CD4-positive, alpha-beta memory T cell (primary cell): Measurements from ENCODE around the gene RYR3. TPM values are rescaled to one million over a fixed set of nuclear protein-coding genes. Genes with fewer than 3 reads are reported as not detected.

Experiments
- CTCF ChIA-PET: fragments of 350-600 bp; sonication (Branson Sonifier 250); formaldehyde crosslinking; loops from one replicate; lab custom pipeline; 2021; ENCODE audit warnings: inconsistent platforms; ENCODE audit not compliant: partially characterized antibody; lab: Charles Lee
- POLR2A ChIA-PET: fragments of 350-600 bp; sonication (Branson Sonifier 250); formaldehyde crosslinking; loops from one replicate; lab custom pipeline; 2021; ENCODE audit not compliant: partially characterized antibody; lab: Charles Lee
- DNase-seq, 5 donors: peaks; one replicate each; pipeline versions ENCODE4 v3.0.0 to v3.0.0-alpha.2; 2020 to 2022; ENCODE audit warnings: mixed read lengths in 1 of 5
- H3K27ac ChIP-seq: one replicate; pipeline ENCODE4 v1.7.0; 2013; ENCODE audit warnings: low read depth, low read length
- H3K27me3 ChIP-seq: 2 replicates; pipeline ENCODE4 v1.7.0; 2013; ENCODE audit warnings: mild to moderate bottlenecking, low read length, moderate library complexity; ENCODE audit not compliant: insufficient read depth
- H3K36me3 ChIP-seq: 2 replicates; pipeline ENCODE4 v1.7.0; 2013; ENCODE audit warnings: mild to moderate bottlenecking, low read length, moderate library complexity; ENCODE audit not compliant: insufficient read depth
- H3K4me1 ChIP-seq: 2 replicates; pipeline ENCODE4 v1.7.0; 2013; ENCODE audit warnings: mild to moderate bottlenecking, low read length, moderate library complexity; ENCODE audit not compliant: insufficient read depth
- H3K4me3 ChIP-seq, 2 donors: one replicate each; pipeline ENCODE4 v1.7.0; 2013; ENCODE audit warnings: low read length in 2 of 2, mild to moderate bottlenecking in 1 of 2
- H3K9me3 ChIP-seq, 2 donors: one replicate each; pipeline ENCODE4 v1.7.0; 2013; ENCODE audit warnings: low read length in 2 of 2, control low read depth in 1 of 2; ENCODE audit not compliant: control insufficient read depth in 1 of 2
- H3K27ac Mint-ChIP-seq, 7 donors: one replicate each; pipeline ENCODE4 v1.8.0; 2020 to 2021; ENCODE audit warnings: mixed read lengths in 7 of 7, mild to moderate bottlenecking in 6 of 7, inconsistent platforms in 3 of 7, moderate library complexity in 3 of 7
- H3K27me3 Mint-ChIP-seq, 2 donors: one replicate each; pipeline ENCODE4 v1.8.0; 2020 to 2021; ENCODE audit warnings: mixed read lengths in 2 of 2
- H3K36me3 Mint-ChIP-seq, 2 donors: one replicate each; pipeline ENCODE4 v1.8.0; 2020 to 2021; ENCODE audit warnings: mixed read lengths in 2 of 2, inconsistent platforms in 1 of 2, mild to moderate bottlenecking in 1 of 2
- H3K4me1 Mint-ChIP-seq, 4 donors: one replicate each; pipeline ENCODE4 v1.8.0; 2020 to 2021; ENCODE audit warnings: mixed read lengths in 4 of 4, mild to moderate bottlenecking in 1 of 4
- H3K4me3 Mint-ChIP-seq, 8 donors: one replicate each; pipeline ENCODE4 v1.8.0; 2020 to 2021; ENCODE audit warnings: mixed read lengths in 8 of 8, mild to moderate bottlenecking in 7 of 8, moderate library complexity in 6 of 8, inconsistent platforms in 3 of 8
- H3K9me3 Mint-ChIP-seq, 8 donors: one replicate each; pipeline ENCODE4 v1.8.0; 2020 to 2021; ENCODE audit warnings: mixed read lengths in 8 of 8, mild to moderate bottlenecking in 5 of 8, inconsistent platforms in 3 of 8, moderate library complexity in 1 of 8
- intact Hi-C: fragments of 100-400 bp; cut with micrococcal nuclease; formaldehyde crosslinking; loops from one replicate; pipeline ENCODE4 v1.15.1; 2023
- polyA plus RNA-seq, 2 donors: library from polyadenylated mRNA; unstranded; fragments of 300-500 nt; fragmentation: Illumina TruSeq; gene quantifications; one replicate each; pipeline ENCODE4 v1.2.3, GENCODE V29; 2021
- total RNA-seq, 2 experiments: library from RNA; stranded (reverse); gene quantifications; one replicate each; pipeline ENCODE4 v1.2.3, GENCODE V29; 2021

RYR3 gene
- total RNA-seq: not detected
- under 1 TPM in 1 of 2 donors, not detected in 1; 0.11 TPM for polyA plus RNA-seq

DNA sequence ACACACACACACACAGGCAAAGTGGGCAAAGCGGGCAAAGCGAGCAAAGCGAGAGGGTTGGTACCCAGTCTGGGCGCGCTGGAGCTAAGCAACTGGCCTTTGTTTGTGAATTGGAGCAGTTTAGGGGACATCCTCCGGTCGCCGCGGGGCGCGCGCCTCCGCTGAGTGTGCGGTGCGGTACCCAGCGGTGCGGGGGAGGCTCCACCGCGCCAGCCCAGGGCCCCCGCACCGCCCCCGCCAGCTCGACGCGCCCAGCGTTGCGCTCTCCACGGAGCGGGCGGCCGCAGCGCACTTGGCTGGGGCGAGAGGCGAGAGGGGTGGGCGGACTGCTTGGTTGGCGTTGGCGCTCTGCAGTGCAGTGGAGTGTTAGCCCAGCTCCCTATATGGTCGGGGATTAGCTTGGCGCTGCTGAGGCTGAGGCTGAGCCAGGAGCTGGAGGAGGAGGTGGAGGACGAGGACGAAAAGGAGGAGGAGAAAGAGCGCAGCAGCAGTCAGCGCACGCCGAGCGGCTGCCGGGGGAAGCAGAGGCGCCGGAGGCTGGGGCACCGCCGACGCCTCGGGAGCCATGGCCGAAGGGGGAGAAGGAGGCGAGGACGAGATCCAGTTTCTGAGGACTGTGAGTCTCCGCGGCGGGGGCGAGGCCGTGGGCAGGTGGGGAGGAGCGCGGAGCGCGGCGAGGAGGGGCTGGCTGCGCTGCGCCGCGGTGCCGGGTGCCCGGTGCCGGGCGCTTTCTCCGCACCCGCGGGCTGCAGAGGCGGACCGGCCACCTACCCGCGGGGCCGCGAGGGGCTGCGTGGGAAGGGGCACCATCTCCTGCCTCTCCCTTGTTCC lies at the start of gene RYR3:
Gene RYR3, plus strand, starts transcription at position 487 of the 831 bp plus-strand sequence. Its CDS starts 79 bp downstream, at position 566.
- Histone ChIP-seq H3K27me3 (peaks cover 6% of the 10 kb centered on the region), H3K27ac (no peak within 1 kb of the TSS), H3K36me3 (no peaks in the 10 kb centered on the region), H3K4me3 (no peak within 1 kb of the TSS), H3K4me1 (no peaks in the 10 kb centered on the region), H3K9me3 (no peaks in the 10 kb centered on the region)
- peaks cover 23 to 26% of the 10 kb centered on the region in 2 donors for H3K27me3 Mint-ChIP-seq
- H3K36me3 Mint-ChIP-seq: no peaks in the 10 kb centered on the region
- no peak within 1 kb of the TSS for H3K27ac Mint-ChIP-seq
- DNase-seq: no peak
- ChIA-PET CTCF (no interaction called here), POLR2A (no interaction called here)
- H3K9me3 Mint-ChIP-seq: peaks cover 0 to 4% (median 0%) of the 10 kb centered on the region in 8 donors
- peak within 1 kb of the TSS in 2 of 8 donors; percentile 42 to 56 for H3K4me3 Mint-ChIP-seq
- intact Hi-C loops: no loop called here
- peaks cover 0 to 18% (median 4%) of the 10 kb centered on the region in 4 donors for H3K4me1 Mint-ChIP-seq

DNA sequence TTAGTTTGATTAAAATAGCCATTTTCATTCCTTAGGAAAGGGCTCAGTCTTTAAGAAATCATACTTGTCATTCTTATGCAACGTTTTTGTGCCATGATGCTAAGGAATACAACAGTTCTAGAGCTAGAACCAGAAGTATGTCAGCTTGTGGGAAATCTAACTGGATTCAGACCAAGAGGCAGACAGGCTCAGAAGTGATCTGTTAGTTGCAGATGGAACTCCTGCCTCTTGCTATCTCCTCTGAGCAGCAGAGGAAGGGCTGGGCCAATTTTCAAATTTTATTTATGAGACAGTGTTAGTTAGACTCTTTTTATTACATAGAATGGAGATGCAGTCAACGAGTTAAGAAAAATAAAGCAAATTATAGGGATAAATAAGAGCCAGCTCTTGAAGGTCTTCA lies 48.5 kb upstream of the RYR3 start:
- H3K4me3 Mint-ChIP-seq: no peak overlapping the region
- H3K27ac Mint-ChIP-seq: no peak overlapping the region
- Histone ChIP-seq H3K4me1 (no peaks in the 10 kb centered on the region), H3K9me3 (no peaks in the 10 kb centered on the region), H3K4me3 (no peak overlapping the region), H3K36me3 (no peaks in the 10 kb centered on the region), H3K27ac (no peak overlapping the region), H3K27me3 (no peaks in the 10 kb centered on the region)
- intact Hi-C loops: no loop called here
- H3K36me3 Mint-ChIP-seq: no peaks in the 10 kb centered on the region
- CTCF ChIA-PET: no interaction called here
- no peak for DNase-seq
- no peaks in the 10 kb centered on the region for H3K9me3 Mint-ChIP-seq
- no peaks in the 10 kb centered on the region for H3K27me3 Mint-ChIP-seq
- peaks cover 0 to 2% (median 0%) of the 10 kb centered on the region in 4 donors for H3K4me1 Mint-ChIP-seq
- POLR2A ChIA-PET: no interaction called here

DNA sequence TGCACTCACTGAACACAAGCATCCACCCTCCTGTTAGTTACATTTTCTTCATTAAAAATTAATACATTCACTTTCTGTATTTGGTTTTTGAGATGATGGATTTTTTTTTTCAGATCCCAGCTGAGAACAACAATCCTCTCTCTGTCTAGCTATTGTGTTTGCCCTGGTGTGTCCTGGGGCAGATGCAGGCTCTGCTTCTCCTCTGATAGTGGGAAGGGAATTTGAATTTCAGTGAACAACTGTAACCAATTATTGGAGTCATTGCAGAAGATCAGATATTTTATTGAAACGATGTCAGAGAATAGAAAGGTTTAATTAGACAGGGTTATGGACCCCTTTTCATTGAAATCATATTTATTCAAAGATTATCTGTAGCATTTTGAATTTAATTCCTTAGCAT lies 33.1 kb upstream of the RYR3 start:
- H3K9me3 Mint-ChIP-seq: peaks cover 0 to 22% (median 14%) of the 10 kb centered on the region in 8 donors
- DNase-seq: no peak
- no peaks in the 10 kb centered on the region for H3K36me3 Mint-ChIP-seq
- H3K4me3 Mint-ChIP-seq: no peak overlapping the region
- no peak overlapping the region for H3K27ac Mint-ChIP-seq
- peaks cover 2 to 8% of the 10 kb centered on the region in 2 donors for H3K27me3 Mint-ChIP-seq
- ChIA-PET POLR2A (no interaction called here), CTCF (interaction anchor here (1.0 kb wide), 1 partner anchor 15 kb away, joined by 3 read pairs; no protein-coding TSS in a partner anchor)
- Histone ChIP-seq H3K4me1 (no peaks in the 10 kb centered on the region), H3K9me3 (no peaks in the 10 kb centered on the region), H3K36me3 (no peaks in the 10 kb centered on the region), H3K4me3 (no peak overlapping the region), H3K27ac (no peak overlapping the region), H3K27me3 (no peaks in the 10 kb centered on the region)
- H3K4me1 Mint-ChIP-seq: peaks cover 0 to 2% (median under 1%) of the 10 kb centered on the region in 4 donors
- intact Hi-C loops: no loop called here

DNA sequence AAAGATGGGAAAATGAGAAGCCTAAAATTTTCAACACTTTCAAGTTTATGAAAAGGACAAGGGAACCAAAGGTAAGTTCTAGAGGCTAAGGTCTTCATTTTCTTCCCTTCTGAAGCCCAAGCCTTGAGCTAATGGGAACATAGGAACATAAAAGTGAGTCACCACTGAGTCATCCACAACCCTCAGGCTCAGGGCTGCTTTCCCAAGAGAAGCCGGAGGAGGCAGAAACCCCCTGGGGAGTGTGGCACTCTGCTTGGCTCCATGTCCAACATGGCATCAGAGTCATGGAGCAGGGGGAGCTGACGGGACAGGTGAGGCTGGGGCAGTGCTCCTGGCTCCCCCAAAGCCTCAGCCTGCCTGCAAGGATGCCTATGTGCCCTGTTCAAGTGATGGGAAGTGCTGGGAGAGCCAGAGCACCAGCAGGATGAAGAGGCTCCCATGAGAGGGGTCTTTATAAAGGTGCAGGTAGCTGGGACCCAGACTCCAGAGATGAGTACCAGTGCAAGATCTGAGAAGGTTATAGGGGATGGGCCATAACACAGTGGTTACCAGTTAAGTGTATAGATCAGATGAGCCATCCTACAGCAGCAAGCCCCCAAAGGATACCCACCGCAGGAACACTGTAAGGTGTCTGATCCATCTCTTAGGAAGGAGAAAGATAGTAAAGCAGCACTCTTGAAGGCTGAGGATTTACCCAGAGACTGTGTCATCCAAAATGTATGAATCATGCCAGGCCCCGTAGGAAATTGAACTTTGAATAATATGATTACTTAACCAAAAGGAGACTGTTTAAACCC lies 31.8 kb upstream of the RYR3 start:
- H3K27me3 ChIP-seq: no peaks in the 10 kb centered on the region
- no peak overlapping the region for H3K27ac Mint-ChIP-seq
- H3K9me3 ChIP-seq: no peaks in the 10 kb centered on the region
- H3K4me1 ChIP-seq: no peaks in the 10 kb centered on the region
- peaks cover 4% of the 10 kb centered on the region in 2 donors for H3K27me3 Mint-ChIP-seq
- intact Hi-C loops: no loop called here
- no peaks in the 10 kb centered on the region for H3K36me3 ChIP-seq
- H3K4me3 Mint-ChIP-seq: no peak overlapping the region
- ChIA-PET CTCF (no interaction called here), POLR2A (no interaction called here)
- no peak for DNase-seq
- H3K36me3 Mint-ChIP-seq: no peaks in the 10 kb centered on the region
- H3K9me3 Mint-ChIP-seq: peaks cover 0 to 13% (median 8%) of the 10 kb centered on the region in 8 donors
- no peak overlapping the region for H3K4me3 ChIP-seq
- no peak overlapping the region for H3K27ac ChIP-seq
- peaks cover 0 to 4% (median 1%) of the 10 kb centered on the region in 4 donors for H3K4me1 Mint-ChIP-seq

DNA sequence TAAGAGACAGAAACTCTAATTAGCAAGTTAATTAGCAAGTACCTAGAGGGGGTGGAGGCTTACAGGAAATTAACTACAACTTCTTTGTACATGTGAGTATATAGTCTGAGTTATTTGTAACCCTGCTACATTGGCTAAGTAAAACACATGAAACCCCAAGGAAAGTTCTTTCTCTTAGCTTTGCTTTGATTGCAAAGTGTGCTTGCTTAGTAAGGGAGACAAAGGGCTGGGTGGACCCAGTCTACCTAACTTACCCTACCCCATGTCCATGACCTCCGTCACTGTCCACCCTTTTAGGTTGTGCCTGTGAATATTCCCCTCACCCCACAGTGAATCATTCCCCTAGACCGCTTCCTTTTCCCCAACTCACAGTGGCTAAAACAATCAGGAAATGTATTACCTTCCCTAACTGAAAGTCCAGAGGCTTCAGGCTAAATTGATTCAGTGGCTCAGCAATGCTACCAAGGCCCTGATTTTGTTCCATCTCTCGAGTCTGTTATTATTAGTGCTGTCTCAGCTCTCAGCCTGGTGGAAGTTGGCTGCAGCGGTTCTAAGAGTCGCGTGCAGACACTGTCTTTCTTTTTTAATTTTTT lies 31.1 kb upstream of the RYR3 start:
- CTCF ChIA-PET: no interaction called here

DNA sequence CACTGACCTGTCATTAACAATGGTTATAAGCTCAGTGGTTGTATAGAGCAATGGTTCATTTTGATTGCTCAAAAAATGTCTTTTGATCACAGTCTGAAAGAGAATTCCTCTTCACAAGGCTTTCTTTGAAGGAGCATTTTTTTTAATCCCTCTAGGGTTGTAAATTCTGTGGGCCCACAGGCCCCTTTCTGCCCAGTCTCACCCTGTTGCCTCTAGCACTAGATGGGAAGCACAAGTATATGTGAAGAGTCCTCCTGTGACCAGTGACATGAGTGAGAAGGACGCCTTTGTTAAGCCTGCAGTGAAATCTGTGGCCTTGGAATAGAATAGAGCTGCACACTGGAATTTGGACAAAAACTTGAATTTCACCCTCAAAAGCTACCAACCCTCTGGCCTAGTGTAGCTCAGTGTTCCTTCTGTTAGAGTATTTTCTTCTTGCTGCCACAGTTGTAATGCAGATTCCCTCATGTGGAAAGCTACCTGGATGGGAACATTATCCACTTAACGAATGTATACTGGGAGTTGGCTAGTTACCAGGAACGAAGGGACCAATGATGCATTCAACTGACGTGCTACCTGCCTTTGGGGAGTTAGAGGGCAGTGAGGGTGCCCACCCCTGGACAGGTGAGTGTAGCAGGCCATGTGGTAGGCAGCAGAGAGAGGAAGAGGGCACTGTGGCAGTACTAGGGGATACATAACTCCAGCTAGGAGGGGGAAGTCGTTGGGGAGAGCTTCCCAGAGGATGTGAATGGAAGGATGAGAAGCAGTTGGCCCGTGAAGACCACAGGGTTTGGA lies 28.3 kb upstream of the RYR3 start:
- H3K4me3 ChIP-seq: no peak overlapping the region
- no peak overlapping the region for H3K4me3 Mint-ChIP-seq
- no peaks in the 10 kb centered on the region for H3K9me3 ChIP-seq
- intact Hi-C loops: no loop called here
- H3K27me3 Mint-ChIP-seq: peaks cover 2 to 3% of the 10 kb centered on the region in 2 donors
- H3K36me3 ChIP-seq: no peaks in the 10 kb centered on the region
- H3K9me3 Mint-ChIP-seq: peaks cover 0 to 3% (median 0%) of the 10 kb centered on the region in 8 donors
- peaks cover 0 to 4% (median 1%) of the 10 kb centered on the region in 4 donors for H3K4me1 Mint-ChIP-seq
- ChIA-PET CTCF (interaction anchor here (1.2 to 1.3 kb wide), 2 partner anchors 11 to 24 kb away, joined by 3 read pairs; no protein-coding TSS in a partner anchor), POLR2A (no interaction called here)
- no peaks in the 10 kb centered on the region for H3K4me1 ChIP-seq
- H3K27ac ChIP-seq: no peak overlapping the region
- no peak for DNase-seq
- no peaks in the 10 kb centered on the region for H3K27me3 ChIP-seq
- H3K36me3 Mint-ChIP-seq: no peaks in the 10 kb centered on the region
- H3K27ac Mint-ChIP-seq: peak overlapping the region in 1 of 7 donors; percentile 32

More for the DNA sequence above, 31.1 kb upstream of the RYR3 start:
- no peaks in the 10 kb centered on the region for H3K4me1 ChIP-seq
- H3K9me3 Mint-ChIP-seq: peaks cover 0 to 8% (median 4%) of the 10 kb centered on the region in 8 donors
- POLR2A ChIA-PET: no interaction called here
- no peaks in the 10 kb centered on the region for H3K27me3 ChIP-seq
- H3K4me3 ChIP-seq: no peak overlapping the region
- peaks cover 0 to 4% (median 1%) of the 10 kb centered on the region in 4 donors for H3K4me1 Mint-ChIP-seq
- no peak for DNase-seq
- peaks cover 3 to 4% of the 10 kb centered on the region in 2 donors for H3K27me3 Mint-ChIP-seq
- H3K9me3 ChIP-seq: no peaks in the 10 kb centered on the region
- no peaks in the 10 kb centered on the region for H3K36me3 ChIP-seq
- intact Hi-C loops: no loop called here
- H3K36me3 Mint-ChIP-seq: no peaks in the 10 kb centered on the region
- H3K27ac Mint-ChIP-seq: no peak overlapping the region
- H3K4me3 Mint-ChIP-seq: no peak overlapping the region
- H3K27ac ChIP-seq: no peak overlapping the region
